Pancreas (tissue), 10 donors: ENCODE data around the gene BTBD19. TPM values are rescaled to one million over a fixed set of nuclear protein-coding genes. Genes with fewer than 3 reads are reported as not detected.
A peak's percentile ranks its signal among the peaks of the same experiment; 100 is the strongest.
"Not testable (repeated sequence)": the region's sequence is repeated elsewhere in the genome, so short reads cannot be mapped to it uniquely, and the experiment has no call there.

Experiments used
- ATAC-seq, 4 donors: fragments of 200-7000 bp; cut with Tn5 transposase; one replicate each; pipeline versions ENCODE4 v1.8.0 to v1.9.1; 2020; ENCODE audit warnings: mild to moderate bottlenecking in 4 of 4, moderate library complexity in 4 of 4
- DNase-seq, 6 donors: peaks; one replicate each; pipeline ENCODE4 v3.0.0-alpha.2; 2020
- FAIRE-seq: peaks from 2 replicates; lab custom pipeline; 2012; peaks lifted over from hg19 to GRCh38; lab: Jason Lieb, UNC
- H3K27ac ChIP-seq, 4 donors: fragments of 200-600 bp; sonication (generic); 1 replicate in 3 of 4; 2 replicates in 1 of 4; pipeline versions ENCODE4 v1.5.0 to v1.8.0; 2020
- H3K27me3 ChIP-seq, 4 donors: fragments of 200-600 bp; one replicate each; pipeline ENCODE4 v1.8.0; 2021
- H3K36me3 ChIP-seq, 3 donors: fragments of 200-600 bp; sonication (generic) in 1 of 3; one replicate each; pipeline versions ENCODE4 v1.5.0 to v1.8.0; 2020 to 2021
- H3K4me1 ChIP-seq, 3 donors: fragments of 200-600 bp; one replicate each; pipeline ENCODE4 v1.8.0; 2021
- H3K4me3 ChIP-seq, 4 donors: fragments of 200-600 bp; sonication (generic) in 2 of 4; one replicate each; pipeline versions ENCODE4 v1.5.0 to v1.8.0; 2020 to 2021
- H3K9me3 ChIP-seq, 4 donors: fragments of 200-600 bp; one replicate each; pipeline ENCODE4 v1.8.0; 2021
- WGBS, 2 donors: extraction: QIAGEN DNeasy Blood & Tissue Kit; methylation state at CpG; one replicate each; pipeline ENCODE4 v1.1.7; 2013; 5-methylcytosine and 5-hydroxymethylcytosine counted together
- intact Hi-C, 3 donors: fragments of 100-400 bp; cut with DNase I; formaldehyde crosslinking; loops; one replicate each; pipeline versions ENCODE4 v1.11.1 to v1.14.2; 2022
- polyA plus RNA-seq, 2 donors: library from polyadenylated mRNA; stranded (reverse); fragments of 200-250 nt; gene quantifications; one replicate each; pipeline ENCODE4 v1.2.3, GENCODE V29; 2013
- total RNA-seq, 6 donors: library from RNA; stranded (reverse); fragmentation: NEBNext Ultra II Directional in 4 of 6; extraction: Animal tissue kit (Norgen Biotek cat#: 25700) in 4 of 6; gene quantifications; one replicate each; pipeline versions ENCODE4 v1.2.1 to v1.2.4, GENCODE V29; 2021 to 2023
- TF ChIP-seq, protein P1 (sequence below), 4 donors: fragments of 200-600 bp; sonication (generic) in 3 of 4; IDR thresholded peaks; one replicate each; pipeline versions ENCODE4 v1.5.0 to v1.8.0; 2021; ENCODE audit warnings: antibody characterized with exemption in 4 of 4
- donor health status: healthy with polysubstance abuse.
- donor health status: DM: no; HTN: no; CAD: no; lungs with moderate emphysema.
- donor health status: DM: no; HTN: no; CAD: no.
- donor health status: control.
- donor health status: control.
- donor health status: Bipolar disorder and iron deficiency.
- donor health status: DM: yes; HTN: yes; CAD: no.
- donor health status: DM: no; HTN: no; CAD: no.
- donor health status: DM: no; HTN: no; CAD: no.
- donor health status: DM: yes; HTN: yes; CAD: no.

Gene BTBD19
- total and polyA plus RNA-seq, 8 donors: 0.91 to 5.7 (median 2.6) TPM

DNA sequence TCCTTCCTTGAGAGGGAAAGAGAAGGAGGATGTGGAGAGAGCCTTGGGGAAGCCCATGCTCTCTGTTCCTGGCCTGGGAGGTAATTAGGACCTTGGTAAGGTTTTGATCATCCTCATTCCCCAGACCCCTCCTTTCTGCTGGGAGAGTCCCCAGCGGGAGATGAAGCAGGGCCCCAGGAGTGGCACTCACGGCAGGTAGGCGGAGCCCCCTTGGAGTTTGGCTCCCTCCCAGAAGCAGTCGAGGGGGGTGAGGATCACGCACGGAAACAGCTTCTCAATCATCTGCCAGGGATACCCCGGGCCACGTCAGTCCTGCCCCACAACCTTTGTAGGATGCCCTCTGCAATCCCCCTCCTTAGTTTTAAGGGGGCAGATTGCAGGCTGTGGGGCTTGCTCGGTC, 23.2 kb downstream of the BTBD19 start:
- no peaks in the 10 kb centered on the region for H3K36me3 ChIP-seq
- DNase-seq (peak in 1 of 6 donors; percentile 12), FAIRE-seq (no peak), ATAC-seq (no peak)
- H3K27ac ChIP-seq: no peak overlapping the region
- H3K4me1 ChIP-seq: no peaks in the 10 kb centered on the region
- H3K9me3 ChIP-seq: no peaks in the 10 kb centered on the region
- intact Hi-C loops: loop anchor here in 1 of 3 donors (10.0 kb wide), 1 partner anchor 173 kb away; no protein-coding TSS in a partner anchor
- H3K4me3 ChIP-seq: no peak overlapping the region
- H3K27me3 ChIP-seq: no peaks in the 10 kb centered on the region
- TF ChIP-seq, protein P1, sequence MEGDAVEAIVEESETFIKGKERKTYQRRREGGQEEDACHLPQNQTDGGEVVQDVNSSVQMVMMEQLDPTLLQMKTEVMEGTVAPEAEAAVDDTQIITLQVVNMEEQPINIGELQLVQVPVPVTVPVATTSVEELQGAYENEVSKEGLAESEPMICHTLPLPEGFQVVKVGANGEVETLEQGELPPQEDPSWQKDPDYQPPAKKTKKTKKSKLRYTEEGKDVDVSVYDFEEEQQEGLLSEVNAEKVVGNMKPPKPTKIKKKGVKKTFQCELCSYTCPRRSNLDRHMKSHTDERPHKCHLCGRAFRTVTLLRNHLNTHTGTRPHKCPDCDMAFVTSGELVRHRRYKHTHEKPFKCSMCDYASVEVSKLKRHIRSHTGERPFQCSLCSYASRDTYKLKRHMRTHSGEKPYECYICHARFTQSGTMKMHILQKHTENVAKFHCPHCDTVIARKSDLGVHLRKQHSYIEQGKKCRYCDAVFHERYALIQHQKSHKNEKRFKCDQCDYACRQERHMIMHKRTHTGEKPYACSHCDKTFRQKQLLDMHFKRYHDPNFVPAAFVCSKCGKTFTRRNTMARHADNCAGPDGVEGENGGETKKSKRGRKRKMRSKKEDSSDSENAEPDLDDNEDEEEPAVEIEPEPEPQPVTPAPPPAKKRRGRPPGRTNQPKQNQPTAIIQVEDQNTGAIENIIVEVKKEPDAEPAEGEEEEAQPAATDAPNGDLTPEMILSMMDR (IDR thresholded peaks at IDR 0.05): no peak
- WGBS, 2 donors: 49 to 55% methylated on average over 9 of the region's 9 CpGs

DNA sequence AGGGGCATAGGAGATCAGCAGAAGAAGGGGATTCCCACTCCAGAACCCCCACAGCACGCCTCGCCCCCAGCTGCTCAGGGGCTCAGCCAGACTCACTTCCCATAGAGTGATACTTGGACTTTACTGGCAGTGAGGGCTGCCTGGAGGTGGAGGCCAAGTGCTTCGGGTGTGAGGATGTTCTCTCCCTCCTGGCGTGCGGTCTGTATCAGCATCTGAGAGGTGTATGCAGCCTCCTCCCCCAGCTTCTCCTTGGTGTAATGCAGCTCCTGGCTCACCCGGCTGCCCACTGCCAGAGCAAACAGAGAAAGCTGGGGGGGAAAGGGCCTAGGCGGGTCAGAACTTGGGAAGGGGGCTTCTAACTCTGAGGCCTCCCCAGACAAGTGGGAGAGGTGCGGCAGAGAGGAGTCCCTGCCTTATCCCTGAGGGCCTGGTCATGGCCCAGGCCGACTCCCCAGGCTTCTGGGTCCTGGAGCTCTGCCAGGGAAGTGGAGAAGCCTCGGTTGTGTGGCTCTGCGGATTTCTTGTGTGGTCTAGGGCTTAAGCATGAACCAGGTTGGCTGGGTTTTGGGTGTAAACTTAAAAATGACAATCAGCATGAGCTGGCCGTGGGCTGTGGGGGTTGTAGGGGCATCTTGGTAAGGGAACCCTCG, 23.9 kb downstream of the BTBD19 start:
- H3K27me3 ChIP-seq: no peaks in the 10 kb centered on the region
- no peak for ATAC-seq
- H3K36me3 ChIP-seq: no peaks in the 10 kb centered on the region
- 70 to 76% methylated on average over 13 of the region's 13 CpGs for WGBS, 2 donors
- DNase-seq: peak in 1 of 6 donors; percentile 13
- no peak overlapping the region for H3K27ac ChIP-seq
- no peak for FAIRE-seq
- H3K9me3 ChIP-seq: no peaks in the 10 kb centered on the region
- intact Hi-C loops: loop anchor here in 1 of 3 donors (10.0 kb wide), 1 partner anchor 173 kb away; no protein-coding TSS in a partner anchor
- TF ChIP-seq, protein P1 (IDR thresholded peaks at IDR 0.05): no peak
- H3K4me3 ChIP-seq: no peak overlapping the region
- no peaks in the 10 kb centered on the region for H3K4me1 ChIP-seq

DNA sequence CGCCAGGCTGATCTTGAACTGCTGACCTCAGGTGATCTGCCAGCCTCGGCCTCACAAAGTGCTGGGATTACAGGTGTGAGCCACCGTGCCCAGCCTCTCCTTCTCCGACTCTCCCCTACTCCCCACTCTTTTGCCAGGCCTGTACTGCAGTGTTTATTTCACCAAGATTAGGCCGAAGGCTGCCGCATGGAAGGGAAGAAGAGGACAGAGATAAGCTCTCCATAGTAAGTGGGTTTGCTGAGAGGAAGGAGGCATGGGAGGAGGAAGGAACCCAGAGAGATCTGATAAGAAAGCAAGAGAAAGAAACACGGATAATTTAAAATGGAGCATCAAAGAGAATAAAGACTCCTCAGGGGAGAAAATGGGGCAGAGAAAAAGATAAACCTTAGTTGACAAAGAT, 26.0 kb downstream of the BTBD19 start:
- no peak for FAIRE-seq
- DNase-seq: no peak
- H3K4me3 ChIP-seq: no peak overlapping the region
- intact Hi-C loops: loop anchor here in 1 of 3 donors (10.0 kb wide), 1 partner anchor 170 kb away; no protein-coding TSS in a partner anchor
- H3K4me1 ChIP-seq: no peaks in the 10 kb centered on the region
- no peak for ATAC-seq
- no peaks in the 10 kb centered on the region for H3K36me3 ChIP-seq
- 55 to 64% methylated on average over 7 of the region's 7 CpGs for WGBS, 2 donors
- H3K27ac ChIP-seq: no peak overlapping the region
- TF ChIP-seq, protein P1 (IDR thresholded peaks at IDR 0.05): no peak
- H3K9me3 ChIP-seq: no peaks in the 10 kb centered on the region
- H3K27me3 ChIP-seq: no peaks in the 10 kb centered on the region

DNA sequence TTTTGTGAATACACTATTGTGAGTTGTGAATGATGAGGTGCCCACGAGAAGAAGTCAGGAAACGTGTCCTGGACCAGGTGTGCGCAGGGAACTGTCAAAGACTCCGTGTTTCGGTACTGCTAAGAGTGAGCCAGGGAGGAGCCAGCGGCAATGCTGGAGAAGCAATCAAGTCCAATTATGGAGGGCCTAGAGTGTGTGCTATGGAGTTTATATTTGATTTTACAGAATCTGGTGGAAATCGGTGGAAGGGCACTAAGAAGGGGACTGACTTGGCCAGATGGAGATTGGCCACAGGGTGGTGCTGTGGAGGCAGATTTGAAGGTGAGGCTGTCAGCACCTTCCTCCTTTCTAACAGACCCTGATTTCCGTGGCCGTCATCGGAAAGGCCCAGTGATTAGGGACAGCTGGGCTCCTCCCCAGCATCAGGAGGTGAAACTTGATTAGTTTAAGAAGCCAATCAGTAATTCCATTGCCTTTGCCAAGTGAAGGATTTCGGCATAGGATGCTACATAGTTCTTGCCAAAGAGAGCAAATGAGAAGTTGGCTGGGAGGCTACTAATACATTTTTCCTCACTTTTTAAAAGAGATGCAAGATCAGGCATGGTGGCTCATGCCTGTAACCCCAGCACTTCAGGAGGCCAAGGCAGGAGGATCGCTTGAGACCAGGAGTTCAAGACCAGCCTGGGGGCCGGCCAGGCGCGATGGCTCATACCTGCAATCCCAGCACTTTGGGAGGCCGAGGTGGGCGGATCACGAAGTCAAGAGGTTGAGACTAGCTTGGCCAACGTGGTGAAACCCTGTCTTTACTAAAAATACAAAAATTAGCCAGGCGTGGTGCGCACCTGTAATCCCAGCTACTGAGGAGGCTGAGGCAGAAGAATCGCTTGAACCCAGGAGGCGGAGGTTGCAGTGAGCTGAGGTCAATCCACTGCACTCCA, 27.7 kb downstream of the BTBD19 start:
- no peak overlapping the region for H3K4me3 ChIP-seq
- no peaks in the 10 kb centered on the region for H3K36me3 ChIP-seq
- DNase-seq: peak; percentile 74 to 91 (median 86)
- TF ChIP-seq, protein P1 (IDR thresholded peaks at IDR 0.05): peak; percentile 71 to 85 (median 82)
- H3K4me1 ChIP-seq: no peaks in the 10 kb centered on the region
- H3K9me3 ChIP-seq: no peaks in the 10 kb centered on the region
- 56 to 59% methylated on average over 23 of the region's 23 CpGs for WGBS, 2 donors
- no peak overlapping the region for H3K27ac ChIP-seq
- ATAC-seq: peak; percentile 89 to 97 (median 95)
- H3K27me3 ChIP-seq: no peaks in the 10 kb centered on the region
- intact Hi-C loops: loop anchor here in 1 of 3 donors (10.0 kb wide), 1 partner anchor 169 kb away; no protein-coding TSS in a partner anchor
- no peak for FAIRE-seq

DNA sequence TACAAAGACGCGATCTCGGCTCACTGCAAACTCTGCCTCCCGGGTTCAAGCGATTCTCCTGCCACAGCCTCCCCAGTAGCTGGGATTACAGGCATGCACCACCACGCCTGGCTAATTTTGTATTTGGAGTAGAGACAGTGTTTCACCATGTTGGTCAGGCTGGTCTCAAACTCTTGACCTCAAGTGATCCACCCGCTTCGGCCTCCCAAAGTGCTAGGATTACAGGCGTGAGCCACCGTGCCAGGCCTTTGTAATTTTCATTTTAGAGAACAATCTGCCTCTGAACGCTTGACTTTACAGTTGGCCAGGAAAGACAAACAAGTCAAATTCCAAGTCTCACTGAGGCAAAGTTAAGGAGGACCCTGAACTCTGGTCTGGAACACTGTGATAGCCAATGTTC, 30.0 kb downstream of the BTBD19 start:
- intact Hi-C loops: loop anchor here in 1 of 3 donors (10.0 kb wide), 1 partner anchor 167 kb away; no protein-coding TSS in a partner anchor
- not testable (repeated sequence) for H3K4me3 ChIP-seq, H3K9me3 ChIP-seq, ATAC-seq, H3K36me3 ChIP-seq, H3K27me3 ChIP-seq, H3K27ac ChIP-seq, DNase-seq, FAIRE-seq, H3K4me1 ChIP-seq
- 88 to 92% methylated on average over 11 of the region's 11 CpGs for WGBS, 2 donors
